Heart left ventricle (tissue), 16 donors: ENCODE results near the gene CCDC60. TPM values are rescaled to one million over a fixed set of nuclear protein-coding genes. Genes with fewer than 3 reads are reported as not detected.

ENCODE experiments used
- ATAC-seq, 4 donors: fragments of 200-7000 bp; cut with Tn5 transposase; one replicate each; pipeline ENCODE4 v1.9.1; 2020 to 2022; ENCODE audit warnings: moderate library complexity in 4 of 4, mild to moderate bottlenecking in 3 of 4, moderate number of reproducible peaks in 1 of 4
- DNase-seq, 5 donors: peaks; one replicate each; pipeline ENCODE4 v3.0.0-alpha.2; 2020
- H3K27ac ChIP-seq, 12 donors: fragments of 200-600 bp; sonication (generic) in 4 of 12; one replicate each; pipeline versions ENCODE4 v1.5.0 to v1.8.0; 2016 to 2022; ENCODE audit warnings: mild to moderate bottlenecking in 2 of 12
- H3K27me3 ChIP-seq, 9 donors: fragments of 200-600 bp; sonication (generic) in 2 of 9; one replicate each; pipeline versions ENCODE4 v1.5.1 to v1.8.0; 2016 to 2022; ENCODE audit warnings: mild to moderate bottlenecking in 3 of 9
- H3K36me3 ChIP-seq, 9 donors: fragments of 200-600 bp; sonication (generic) in 2 of 9; one replicate each; pipeline versions ENCODE4 v1.5.0 to v1.8.0; 2018 to 2022; ENCODE audit warnings: mild to moderate bottlenecking in 2 of 9
- H3K4me1 ChIP-seq, 12 donors: fragments of 200-600 bp; sonication (generic) in 4 of 12; one replicate each; pipeline versions ENCODE4 v1.5.0 to v1.8.0; 2016 to 2022; ENCODE audit warnings: mild to moderate bottlenecking in 3 of 12
- H3K4me3 ChIP-seq, 12 donors: fragments of 200-600 bp; sonication (generic) in 4 of 12; one replicate each; pipeline versions ENCODE4 v1.5.0 to v1.8.0; 2017 to 2022; ENCODE audit warnings: mild to moderate bottlenecking in 9 of 12, moderate library complexity in 4 of 12
- H3K9me3 ChIP-seq, 12 donors: fragments of 200-600 bp; sonication (generic) in 4 of 12; one replicate each; pipeline versions ENCODE4 v1.5.0 to v1.8.0; 2016 to 2022; ENCODE audit warnings: mild to moderate bottlenecking in 1 of 12
- POLR2A ChIP-seq, 2 donors: fragments of 450-650 bp; IDR thresholded peaks; one replicate each; pipeline ENCODE4 v1.6.1; 2017; ENCODE audit warnings: antibody characterized with exemption in 2 of 2, mild to moderate bottlenecking in 2 of 2, moderate library complexity in 2 of 2
- WGBS, 4 donors: extraction: QIAGEN DNeasy Blood & Tissue Kit in 2 of 4; methylation state at CpG; one replicate each; pipeline versions ENCODE4 v1.1.5 to v1.1.7; 2013 to 2018; 5-methylcytosine and 5-hydroxymethylcytosine counted together
- intact Hi-C, 10 donors: fragments of 100-400 bp; cut with DNase I; formaldehyde crosslinking; loops; one replicate each; pipeline versions ENCODE4 v1.11.1 to v1.14.2; 2022
- polyA plus RNA-seq, 2 donors: library from polyadenylated mRNA; stranded (reverse); fragments of 200-250 nt; gene quantifications; one replicate each; pipeline ENCODE4 v1.2.3, GENCODE V29; 2013
- total RNA-seq, 9 donors: library from RNA; depleted of rRNA in 2 of 9; stranded (reverse); fragments of >200 nt in 2 of 9; fragmentation: NEBNext Ultra II Directional in 3 of 9; extraction: Animal tissue kit (Norgen Biotek cat#: 25700) in 3 of 9; gene quantifications; one replicate each; pipeline versions ENCODE4 v1.1.0 to v1.2.4, GENCODE V29; 2016 to 2023
- TF ChIP-seq, protein P1 (sequence below), 12 donors: fragments of 200-600 bp; sonication (generic) in 4 of 12; IDR thresholded peaks; one replicate each; pipeline versions ENCODE4 v1.5.0 to v1.8.0; 2018 to 2022; ENCODE audit warnings: antibody characterized with exemption in 12 of 12, mild to moderate bottlenecking in 5 of 12
- donor health status: ischemic (EF 13 %, LVEDD 7.1; RV severe dilation, severe dysfunction).
- donor health status: healthy with polysubstance abuse.
- donor health status: DM: no; HTN: yes; CAD: no.
- donor health status: DM: no; HTN: no; CAD: no.
- donor health status: ischemic (EF 25% LVEDD 6.9; RV normal size, moderate dysfunction).
- donor health status: ischemic (EF 25% LVEDD 5.7; RV mildly dilated, moderate dysfunction).
- donor health status: healthy.
- donor health status: DM: yes; HTN: yes; CAD: no.
- donor health status: ischemic (EF 35%, LVEDD 5.7; RV mildly dilated, moderate dysfunction).
- donor health status: nonischemic (EF 11% LVEDD 7.7; RV severe dilation, severe dysfunction).
- donor health status: DM: yes; HTN: yes; CAD: no.
- donor health status: PGD.
- donor health status: ischemic (EF 29% LVEDD 5.4; RV normal size, mild dysfunction).
- donor health status: nonischemic (EF 23%, LVEDD 6.1; RV moderate dilation, normal function).

Gene CCDC60
- total and polyA plus RNA-seq, 11 donors, result not detected

DNA sequence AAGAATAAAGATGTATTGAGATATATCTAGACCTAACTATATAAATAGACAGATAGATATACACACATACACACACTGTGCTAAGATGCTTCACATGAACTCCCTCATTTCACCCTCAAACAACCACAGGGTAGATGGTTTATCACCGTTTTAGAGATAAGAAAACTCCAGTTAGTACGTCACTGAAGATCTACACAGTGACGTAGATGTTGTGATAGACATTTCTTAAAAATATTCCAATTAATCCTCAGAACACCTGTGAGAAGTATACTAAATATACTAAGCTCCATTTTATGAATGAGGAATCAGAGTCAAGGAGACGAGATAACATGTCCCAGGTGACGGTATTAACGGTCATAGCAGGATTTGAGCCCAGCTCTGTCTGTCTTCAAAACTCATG is 31.5 kb downstream of the CCDC60 start:
- H3K9me3 ChIP-seq, result no peaks in the 10 kb centered on the region
- no peak overlapping the region for H3K27ac ChIP-seq
- H3K4me3 ChIP-seq, result no peak overlapping the region
- ATAC-seq, result no peak
- H3K27me3 ChIP-seq, result no peaks in the 10 kb centered on the region
- H3K4me1 ChIP-seq, result peaks cover 0 to 4% (median 0%) of the 10 kb centered on the region in 12 donors
- intact Hi-C loops, result no loop called here
- TF ChIP-seq, protein P1, sequence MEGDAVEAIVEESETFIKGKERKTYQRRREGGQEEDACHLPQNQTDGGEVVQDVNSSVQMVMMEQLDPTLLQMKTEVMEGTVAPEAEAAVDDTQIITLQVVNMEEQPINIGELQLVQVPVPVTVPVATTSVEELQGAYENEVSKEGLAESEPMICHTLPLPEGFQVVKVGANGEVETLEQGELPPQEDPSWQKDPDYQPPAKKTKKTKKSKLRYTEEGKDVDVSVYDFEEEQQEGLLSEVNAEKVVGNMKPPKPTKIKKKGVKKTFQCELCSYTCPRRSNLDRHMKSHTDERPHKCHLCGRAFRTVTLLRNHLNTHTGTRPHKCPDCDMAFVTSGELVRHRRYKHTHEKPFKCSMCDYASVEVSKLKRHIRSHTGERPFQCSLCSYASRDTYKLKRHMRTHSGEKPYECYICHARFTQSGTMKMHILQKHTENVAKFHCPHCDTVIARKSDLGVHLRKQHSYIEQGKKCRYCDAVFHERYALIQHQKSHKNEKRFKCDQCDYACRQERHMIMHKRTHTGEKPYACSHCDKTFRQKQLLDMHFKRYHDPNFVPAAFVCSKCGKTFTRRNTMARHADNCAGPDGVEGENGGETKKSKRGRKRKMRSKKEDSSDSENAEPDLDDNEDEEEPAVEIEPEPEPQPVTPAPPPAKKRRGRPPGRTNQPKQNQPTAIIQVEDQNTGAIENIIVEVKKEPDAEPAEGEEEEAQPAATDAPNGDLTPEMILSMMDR (IDR thresholded peaks at IDR 0.05), result no peak
- TF ChIP-seq POLR2A (IDR thresholded peaks at IDR 0.05), result no peak
- DNase-seq, result no peak
- H3K36me3 ChIP-seq, result no peaks in the 10 kb centered on the region
- WGBS, 4 donors, result 80 to 87% (median 80%) methylated on average over 6 of the region's 6 CpGs

GRCh38 chr12:119369161-119369560 is 34.6 kb downstream of the CCDC60 start:
- Histone ChIP-seq H3K36me3 (no peaks in the 10 kb centered on the region), H3K4me1 (peaks cover 0 to 25% (median 9%) of the 10 kb centered on the region in 12 donors), H3K9me3 (no peaks in the 10 kb centered on the region), H3K27me3 (no peaks in the 10 kb centered on the region), H3K4me3 (no peak overlapping the region), H3K27ac (peak overlapping the region in 1 of 12 donors; percentile 66)
- no peak for DNase-seq
- ATAC-seq, result no peak
- no peak for TF ChIP-seq POLR2A (IDR thresholded peaks at IDR 0.05)
- TF ChIP-seq, protein P1 (IDR thresholded peaks at IDR 0.05), result no peak
- intact Hi-C loops, result no loop called here
- WGBS, 4 donors, result 81 to 88% (median 83%) methylated on average over 3 of the region's 3 CpGs

DNA sequence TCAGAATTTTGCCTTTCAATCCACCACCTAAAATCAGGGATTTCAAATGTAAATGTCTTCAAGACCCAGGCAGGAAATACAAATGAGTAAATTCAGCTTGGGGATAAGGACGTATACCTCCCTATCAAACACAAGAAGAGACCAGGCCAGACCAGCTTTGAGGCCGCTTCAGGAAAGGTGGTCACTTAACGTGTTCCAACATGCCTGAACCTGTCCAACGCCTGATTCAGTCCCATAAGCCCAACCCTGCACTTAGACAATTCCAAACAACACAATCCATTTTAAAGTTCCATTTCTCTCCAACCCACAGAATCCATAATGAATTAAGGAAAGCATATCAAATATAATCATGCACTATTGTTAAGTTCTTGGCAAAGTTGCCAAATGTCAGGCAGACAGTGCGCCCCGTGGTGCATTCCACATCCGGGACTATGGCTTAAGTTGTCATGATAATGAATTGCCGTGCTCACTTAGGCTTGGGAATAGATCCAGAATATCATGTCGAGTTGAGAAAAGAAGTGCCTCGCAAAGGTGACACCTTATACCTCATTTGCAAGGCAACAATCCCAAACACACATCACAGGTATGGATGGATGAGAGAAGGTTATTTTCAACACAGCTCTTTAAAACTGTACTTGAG is 35.5 kb downstream of the CCDC60 start:
- ATAC-seq, result no peak
- intact Hi-C loops, result loop anchor here in 2 of 10 donors (10.0 kb wide), 2 partner anchors 165 to 185 kb away; no protein-coding TSS in a partner anchor
- Histone ChIP-seq H3K36me3 (no peaks in the 10 kb centered on the region), H3K4me1 (peaks cover 0 to 32% (median 11%) of the 10 kb centered on the region in 12 donors), H3K27ac (peak overlapping the region in 1 of 12 donors; percentile 66), H3K4me3 (no peak overlapping the region), H3K9me3 (no peaks in the 10 kb centered on the region), H3K27me3 (no peaks in the 10 kb centered on the region)
- no peak for TF ChIP-seq POLR2A (IDR thresholded peaks at IDR 0.05)
- TF ChIP-seq, protein P1 (IDR thresholded peaks at IDR 0.05), result no peak
- DNase-seq, result no peak
- WGBS, 4 donors, result 53 to 66% (median 58%) methylated on average over 10 of the region's 10 CpGs

DNA sequence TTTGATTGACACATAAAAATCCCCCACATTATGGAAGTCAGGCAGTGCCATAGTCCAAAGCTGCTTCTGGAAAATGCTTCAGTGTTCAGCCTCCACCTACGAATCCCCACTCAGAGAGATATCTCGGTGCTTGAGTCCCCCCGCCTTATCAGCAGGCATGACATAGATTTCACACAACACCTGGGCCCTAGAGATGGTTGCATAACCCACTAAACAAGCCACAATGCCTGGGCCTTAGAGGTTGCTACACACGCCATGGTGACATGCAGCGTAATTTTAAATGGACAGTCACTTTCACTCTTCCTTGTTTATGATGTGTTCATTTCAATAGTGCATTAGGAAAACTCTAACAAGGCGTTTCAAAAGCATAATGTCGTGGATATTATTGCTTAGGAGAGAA is 38.0 kb downstream of the CCDC60 start:
- Histone ChIP-seq H3K9me3 (no peaks in the 10 kb centered on the region), H3K4me3 (no peak overlapping the region), H3K36me3 (no peaks in the 10 kb centered on the region), H3K27me3 (no peaks in the 10 kb centered on the region), H3K4me1 (peaks cover 0 to 42% (median 16%) of the 10 kb centered on the region in 12 donors), H3K27ac (peak overlapping the region in 11 of 12 donors; percentile 38 to 81 (median 69))
- peak in 4 of 5 donors; percentile 53 to 77 (median 64) for DNase-seq
- intact Hi-C loops, result loop anchor here in 2 of 10 donors (10.0 kb wide), 2 partner anchors 168 to 188 kb away; no protein-coding TSS in a partner anchor
- 44 to 56% (median 54%) methylated on average over 7 of the region's 7 CpGs for WGBS, 4 donors
- no peak for TF ChIP-seq POLR2A (IDR thresholded peaks at IDR 0.05)
- TF ChIP-seq, protein P1 (IDR thresholded peaks at IDR 0.05), result no peak
- ATAC-seq, result peak; percentile 90 to 97 (median 93)
